HG03159 (cell line): ENCODE measurements around the gene RALGPS2.
A peak's percentile ranks its signal among the peaks of the same experiment; 100 is the strongest.
"Not testable (repeated sequence)": the region's sequence is repeated elsewhere in the genome, so short reads cannot be mapped to it uniquely, and the experiment has no call there.

ENCODE experiments used
- ATAC-seq: cut with Tn5 transposase; IDR thresholded peaks from one replicate; pipeline ENCODE4 v1.9.1; 2021; ENCODE audit warnings: mild to moderate bottlenecking, moderate library complexity; ENCODE audit not compliant: unreplicated experiment

The RALGPS2 gene

DNA sequence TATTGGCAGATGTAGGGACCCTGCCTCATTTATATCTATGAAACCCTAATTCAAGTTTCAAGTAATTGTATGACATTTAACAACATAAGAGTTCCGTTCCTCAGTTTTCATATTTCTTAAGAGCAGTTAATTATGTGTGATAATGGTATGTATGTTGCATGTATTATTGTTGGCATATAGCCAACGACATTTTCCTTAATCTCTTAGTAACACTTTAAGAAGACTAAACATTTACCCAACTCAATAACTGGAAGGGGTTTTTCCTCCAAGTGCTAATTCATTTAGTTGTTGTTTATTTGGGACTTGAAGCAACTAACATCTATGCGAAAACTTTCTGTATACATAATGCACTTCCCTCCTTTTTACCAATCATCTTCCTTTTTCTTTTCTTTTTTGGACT lies 1.5 kb upstream of the RALGPS2 start:
- ATAC-seq = no peak

DNA sequence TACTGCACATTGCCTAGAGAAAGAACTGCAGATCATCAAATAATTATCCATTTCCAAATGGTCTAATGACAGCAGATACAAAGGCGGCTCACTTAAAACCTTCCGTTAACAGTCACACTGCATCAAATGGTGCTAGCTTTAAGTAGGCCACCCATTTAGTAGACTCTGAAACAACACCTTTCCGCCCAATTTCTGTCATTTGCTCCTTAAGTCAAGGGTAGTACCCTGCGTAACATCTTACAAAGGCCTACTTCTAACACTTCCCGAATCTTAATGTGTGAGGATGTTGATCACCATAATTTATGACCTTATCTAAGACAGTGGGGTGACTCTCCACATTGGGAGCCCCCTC lies 692 bp upstream of the RALGPS2 start:
- ATAC-seq = no peak

DNA sequence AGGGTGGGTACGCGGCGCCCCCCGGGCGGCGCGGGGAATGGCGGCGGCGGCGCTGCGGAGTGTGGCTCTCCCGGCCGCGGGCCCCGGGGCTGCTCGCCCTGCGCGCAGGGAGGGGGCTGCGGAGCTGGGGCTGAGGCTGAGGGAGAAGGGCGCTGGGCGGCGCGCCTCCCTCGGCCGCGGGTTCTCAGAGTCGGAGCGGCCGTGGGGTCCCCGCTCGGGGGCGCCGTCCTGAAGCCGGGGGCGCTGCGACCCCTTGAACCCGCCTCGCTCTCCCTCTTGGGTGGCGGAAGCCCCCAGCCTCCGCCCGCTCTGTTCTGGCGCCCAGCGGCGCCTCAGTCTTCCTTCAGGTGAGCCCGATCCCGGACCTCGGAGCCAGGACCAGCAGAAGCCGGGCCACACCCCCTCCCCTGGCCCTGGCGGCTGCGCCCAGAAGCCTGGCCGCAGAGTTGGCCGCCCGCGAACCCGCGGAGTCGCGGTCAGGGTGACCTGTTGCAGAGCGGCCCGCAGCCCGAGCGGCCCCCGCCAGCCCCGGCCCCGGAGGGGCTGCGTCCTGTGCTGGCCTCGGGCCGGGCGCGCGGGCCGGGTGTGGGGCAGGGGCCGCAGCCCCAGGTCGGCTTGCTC lies 532 bp downstream of the RALGPS2 start:
- peak; percentile 42 for ATAC-seq

DNA sequence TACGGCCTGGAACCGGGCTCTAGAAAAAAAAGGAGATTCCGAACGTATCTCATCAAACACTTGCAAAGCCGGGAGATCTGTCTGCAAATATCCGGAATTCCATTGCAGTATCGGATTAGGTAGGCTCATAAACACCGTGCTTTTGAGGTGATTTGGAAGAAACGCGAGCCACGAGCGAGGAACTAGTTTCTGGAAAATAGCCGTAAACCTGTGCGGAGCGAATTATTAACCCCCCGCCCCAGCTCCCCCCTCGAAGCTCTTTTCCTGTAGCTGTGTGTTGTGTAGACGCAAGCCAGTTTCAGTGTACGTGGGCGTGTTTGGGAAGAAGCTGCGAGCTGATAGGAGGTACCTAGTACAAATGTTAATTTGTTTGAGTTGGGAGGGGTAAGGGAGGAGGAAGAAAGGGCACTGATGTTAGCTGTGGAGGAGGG lies 1.1 kb downstream of the RALGPS2 start:
- ATAC-seq = peak; percentile 72

DNA sequence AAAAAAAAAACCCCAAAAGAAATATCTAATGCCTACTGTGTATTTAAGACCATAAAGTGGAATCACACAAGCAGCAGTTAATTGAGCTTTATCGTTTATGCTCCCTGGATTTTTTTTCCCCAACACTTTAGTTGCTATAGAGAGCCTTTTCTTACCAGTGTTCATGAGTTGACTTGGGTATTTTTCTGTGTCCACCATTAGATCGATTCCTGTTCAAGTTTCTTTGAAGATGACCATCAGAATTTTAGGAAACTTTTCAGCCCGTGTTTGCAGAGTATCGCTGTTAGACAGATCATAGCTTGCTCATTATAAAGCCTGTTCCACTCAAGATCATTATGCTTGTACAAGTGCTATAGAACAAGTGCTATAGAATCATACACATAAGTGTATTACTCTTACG lies 1.5 kb downstream of the RALGPS2 start:
- ATAC-seq = no peak

DNA sequence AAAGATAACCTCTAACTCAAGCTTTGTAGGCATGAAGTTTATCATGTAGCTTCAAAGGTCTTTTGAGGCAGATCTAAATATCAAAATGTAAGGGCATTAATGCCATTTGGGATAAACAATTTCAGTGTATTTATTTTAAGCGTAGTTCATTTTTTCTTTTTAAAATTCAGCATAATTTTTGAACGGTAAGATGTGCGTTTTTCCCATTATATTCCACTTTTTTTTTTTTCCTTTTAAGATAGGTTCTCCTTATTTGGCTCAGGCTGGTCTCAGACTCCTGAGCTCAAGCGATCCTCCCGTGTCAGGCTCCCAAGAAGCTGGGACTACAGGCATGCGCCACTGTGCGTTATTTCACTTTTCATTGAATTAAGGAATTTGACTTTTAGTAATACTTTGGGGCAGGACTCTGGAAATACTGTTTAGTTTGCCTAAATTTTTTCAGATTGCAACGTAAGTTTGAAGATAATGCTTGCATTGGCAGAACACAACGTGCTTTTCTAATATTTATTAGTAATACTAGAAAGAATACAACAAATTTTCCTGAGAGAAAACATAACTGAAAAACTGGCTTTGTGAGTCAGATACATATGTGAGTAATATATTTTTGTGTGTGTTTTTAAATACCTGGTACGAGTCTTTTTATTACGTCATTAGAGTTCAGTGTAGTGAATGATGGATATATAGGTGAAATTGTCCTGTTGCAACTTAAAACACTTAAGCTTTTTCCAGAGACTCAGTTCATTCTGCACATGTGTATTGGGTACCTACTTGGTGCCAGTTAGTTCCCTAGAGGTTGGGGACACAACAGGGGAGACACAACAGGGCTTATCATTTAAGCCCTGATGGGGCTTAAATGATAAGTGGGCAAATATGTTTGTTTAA lies 2.2 kb downstream of the RALGPS2 start:
- no peak for ATAC-seq

DNA sequence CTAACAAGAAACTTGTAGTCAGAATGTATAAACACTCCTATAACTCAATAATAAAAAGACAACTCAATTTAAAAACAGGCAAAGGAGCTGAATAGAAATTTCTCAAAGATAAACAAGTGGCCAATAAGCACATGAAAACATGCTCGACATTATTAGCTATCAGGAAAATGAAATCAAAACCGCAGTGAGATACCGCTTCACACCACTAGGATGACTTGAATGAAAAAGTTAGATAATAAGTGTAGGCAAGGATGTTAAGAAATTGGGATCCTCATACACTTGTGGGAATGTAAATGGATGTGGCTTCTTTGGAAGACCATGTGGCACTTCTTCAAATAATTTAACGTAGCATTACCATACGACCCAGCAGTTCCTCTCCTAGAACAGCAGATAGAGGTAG lies 8.9 kb downstream of the RALGPS2 start:
- ATAC-seq = no peak

DNA sequence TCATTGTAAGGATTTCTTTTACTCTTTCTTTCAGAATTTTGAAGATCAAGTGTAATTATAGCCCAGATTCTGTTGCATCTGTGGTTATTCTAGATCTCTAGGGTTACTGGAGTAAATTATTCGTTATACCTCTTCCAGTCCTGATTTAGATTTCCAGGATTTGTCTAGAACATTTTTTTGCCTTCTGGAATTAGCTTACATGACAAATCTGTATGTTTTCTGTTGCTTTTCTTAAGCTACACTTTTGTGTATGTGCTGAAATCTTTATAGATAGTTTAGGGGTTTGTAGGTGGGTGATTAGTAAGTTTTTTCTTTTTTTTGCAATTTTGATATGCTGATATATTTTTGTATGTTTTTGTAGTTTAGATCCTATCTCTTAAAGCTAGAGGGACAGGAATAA lies 13.7 kb downstream of the RALGPS2 start:
- ATAC-seq = no peak

DNA sequence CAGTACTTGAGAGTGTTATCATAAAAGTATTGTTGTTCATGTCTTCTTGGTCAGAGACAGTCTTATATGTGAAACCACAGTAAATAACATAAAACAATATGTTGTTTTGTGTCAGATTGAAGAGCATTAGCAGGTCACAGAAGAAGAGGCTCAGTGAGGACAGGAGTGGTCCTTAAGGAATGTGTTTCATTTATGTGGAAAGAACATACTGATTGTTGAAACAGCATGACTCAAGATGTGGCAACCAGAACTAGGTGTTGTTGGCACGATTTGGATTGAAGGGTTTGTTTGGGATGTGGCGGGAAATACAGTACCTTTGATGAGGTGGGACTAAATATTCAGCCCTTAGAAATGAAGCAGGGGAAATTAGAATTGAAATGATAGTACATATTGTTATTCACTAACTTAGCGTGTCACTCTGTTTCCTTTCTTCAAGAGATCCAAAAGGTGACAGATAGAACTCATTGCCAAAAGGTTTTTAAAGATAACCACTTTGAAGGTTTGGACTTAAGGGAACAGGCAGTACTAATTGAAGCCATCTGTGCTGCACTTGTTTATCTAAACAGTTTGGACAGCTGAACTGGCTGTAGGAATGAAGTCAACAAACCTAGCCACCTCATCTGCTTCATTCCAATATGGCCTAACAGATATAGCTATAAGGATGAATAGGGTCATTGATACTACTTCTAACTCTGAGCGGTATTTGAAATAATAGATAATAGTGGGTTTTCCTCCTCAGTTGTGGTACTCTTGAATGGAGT lies 14.4 kb downstream of the RALGPS2 start:
- no peak for ATAC-seq

DNA sequence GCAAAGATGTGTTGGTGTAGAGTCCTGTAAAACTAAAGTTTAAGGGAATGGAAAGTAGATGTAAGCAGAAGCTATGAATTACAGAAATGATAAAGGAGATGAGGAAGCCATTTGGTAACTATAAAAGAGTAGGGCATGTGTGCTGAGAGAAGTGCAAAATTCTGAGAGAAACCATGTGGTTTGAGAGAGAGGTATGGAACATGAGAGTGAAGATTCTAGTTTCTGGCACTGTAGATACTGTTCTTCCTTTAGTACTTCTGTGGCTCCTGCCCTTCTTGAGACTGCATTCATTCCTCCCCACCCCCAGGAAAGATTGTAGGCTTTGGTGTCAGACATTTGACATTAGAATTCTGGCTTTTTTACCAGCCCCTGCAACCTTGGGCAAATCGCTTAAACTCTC lies 15.4 kb downstream of the RALGPS2 start:
- no peak for ATAC-seq

DNA sequence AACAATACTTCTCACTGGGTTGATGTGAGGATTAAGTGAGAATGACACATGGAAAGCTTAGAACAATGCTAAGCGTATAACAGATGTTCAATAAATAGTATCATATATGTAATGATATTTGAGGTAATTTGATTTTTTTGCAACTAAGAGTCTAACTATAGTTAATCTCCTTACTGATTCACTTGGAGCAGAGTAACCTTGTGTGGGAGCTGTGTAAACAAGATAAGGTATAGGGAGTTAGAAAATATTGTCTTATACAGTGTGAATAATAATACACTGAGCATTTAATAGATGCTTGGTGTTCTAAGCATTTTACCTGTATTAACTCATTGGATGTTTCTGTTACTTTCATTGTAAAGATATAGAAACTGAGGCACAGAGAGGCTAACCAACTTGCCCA lies 15.9 kb downstream of the RALGPS2 start:
- ATAC-seq = no peak

DNA sequence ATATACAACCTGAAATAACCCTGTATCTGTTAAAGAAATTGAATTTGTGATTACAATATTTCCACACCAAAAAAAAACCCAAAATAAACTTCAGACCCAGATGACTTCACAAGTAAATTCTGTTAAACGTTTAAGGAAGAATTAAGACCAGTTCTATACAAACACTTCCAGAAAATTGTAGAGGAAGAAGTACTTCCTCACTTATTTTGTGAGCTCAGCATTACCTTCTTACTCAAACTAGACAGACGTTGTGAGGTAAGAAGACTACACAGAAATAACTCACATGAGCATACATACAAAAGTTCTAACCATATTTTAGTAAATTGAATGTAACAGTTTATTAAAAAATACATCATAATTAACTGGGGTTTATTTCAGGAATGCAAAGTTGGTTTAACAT lies 18.8 kb downstream of the RALGPS2 start:
- ATAC-seq = no peak

DNA sequence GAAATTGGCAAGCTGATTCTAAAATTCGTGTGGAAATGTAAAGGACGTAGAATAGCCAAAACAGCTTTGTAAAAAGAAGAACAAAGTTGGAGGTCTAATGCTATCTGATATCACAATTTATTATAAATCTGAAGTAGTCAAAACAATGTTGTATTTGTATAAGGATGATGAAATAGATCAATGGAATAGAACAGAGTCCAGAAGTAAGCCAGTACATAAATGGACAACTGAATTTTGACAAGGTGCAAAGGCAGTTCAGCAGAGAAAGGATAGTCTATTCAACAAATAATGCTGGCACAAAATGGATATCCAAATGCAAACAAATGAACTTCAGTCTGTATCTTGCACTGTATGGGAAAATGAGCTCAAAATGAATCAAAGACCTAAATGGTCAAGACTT lies 20.2 kb downstream of the RALGPS2 start:
- no peak for ATAC-seq

DNA sequence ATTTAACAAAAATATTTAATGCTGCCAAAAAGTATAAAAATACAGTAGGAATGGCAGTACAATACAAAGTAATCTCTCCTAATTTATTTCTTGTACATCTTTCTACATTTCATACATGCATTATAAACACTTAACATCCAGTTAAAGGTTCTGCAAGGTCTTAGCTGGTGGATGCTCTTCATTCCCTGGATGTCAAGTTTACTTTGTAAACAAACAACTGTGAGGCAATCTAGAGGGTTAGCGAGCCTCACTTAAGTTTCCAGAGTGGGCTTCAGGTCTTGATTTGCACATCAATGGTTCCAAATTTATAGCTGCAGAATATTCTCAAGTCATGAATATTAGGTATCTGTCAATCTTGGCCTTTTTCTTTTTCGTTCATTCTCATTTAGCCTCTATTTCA lies 21.3 kb downstream of the RALGPS2 start:
- ATAC-seq = no peak

DNA sequence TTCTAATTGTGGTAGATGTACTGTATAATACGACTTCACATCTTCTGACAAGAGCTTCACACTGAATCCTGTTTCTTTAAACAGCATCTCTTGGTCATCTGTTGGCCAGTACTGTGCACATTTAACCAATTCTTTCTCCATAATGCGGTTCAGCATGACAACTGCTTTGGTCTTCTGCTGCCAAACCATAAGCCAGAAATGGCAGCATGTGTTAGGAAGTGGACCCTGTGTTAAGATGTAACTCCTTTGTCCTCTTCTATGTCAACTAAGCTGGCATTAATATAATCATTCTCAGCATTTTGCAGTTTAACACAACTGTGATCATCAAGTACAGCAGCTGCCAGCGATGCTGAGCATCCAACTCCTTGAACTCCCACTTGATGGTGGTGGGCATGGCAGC lies 22.3 kb downstream of the RALGPS2 start:
- not testable (repeated sequence) for ATAC-seq

DNA sequence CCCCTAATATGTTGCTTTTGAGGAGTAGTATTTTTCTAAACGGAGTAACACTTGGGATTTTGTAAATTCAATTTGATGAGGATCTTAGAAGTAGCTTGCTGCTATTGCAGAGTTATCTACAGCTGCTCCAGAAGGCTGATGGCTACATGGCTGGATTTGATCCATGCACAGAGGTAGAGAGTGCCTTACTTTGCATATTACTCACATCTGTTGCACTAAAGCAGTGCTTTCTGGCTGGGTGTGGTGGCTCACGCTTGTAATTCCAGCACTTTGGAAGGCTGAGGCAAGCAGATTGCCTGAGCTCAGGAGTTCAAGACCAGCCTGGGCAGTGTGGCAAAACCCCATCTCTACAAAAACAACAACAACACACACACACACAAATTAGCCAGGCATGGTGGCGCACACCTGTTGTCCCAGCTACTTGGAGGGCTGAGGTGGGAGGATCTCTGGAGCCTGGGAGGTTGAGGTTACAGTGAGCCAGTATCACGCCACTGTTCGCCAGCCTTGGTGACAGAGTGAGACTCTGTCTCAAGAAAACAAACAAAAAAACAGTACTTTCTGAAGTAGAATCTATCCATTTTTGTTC lies 24.6 kb downstream of the RALGPS2 start:
- no peak for ATAC-seq

DNA sequence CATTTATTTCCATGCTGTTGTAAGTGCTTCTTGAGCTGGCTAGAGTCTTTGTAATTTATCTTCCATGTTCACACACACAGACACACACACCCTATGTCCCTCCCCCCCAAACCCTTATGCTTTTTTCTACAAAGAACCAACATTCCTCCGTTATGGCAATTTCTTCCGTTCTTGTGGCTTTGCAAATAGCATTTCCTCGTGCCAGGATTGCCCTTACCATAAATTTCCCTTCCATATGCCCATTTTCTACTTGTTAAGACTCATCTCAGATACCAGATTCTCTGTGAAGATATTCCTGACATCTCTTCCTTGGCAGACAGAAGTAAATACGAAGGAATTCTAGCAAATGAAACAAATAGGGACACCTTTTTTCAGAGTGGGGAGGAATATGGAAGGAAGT lies 26.0 kb downstream of the RALGPS2 start:
- no peak for ATAC-seq

DNA sequence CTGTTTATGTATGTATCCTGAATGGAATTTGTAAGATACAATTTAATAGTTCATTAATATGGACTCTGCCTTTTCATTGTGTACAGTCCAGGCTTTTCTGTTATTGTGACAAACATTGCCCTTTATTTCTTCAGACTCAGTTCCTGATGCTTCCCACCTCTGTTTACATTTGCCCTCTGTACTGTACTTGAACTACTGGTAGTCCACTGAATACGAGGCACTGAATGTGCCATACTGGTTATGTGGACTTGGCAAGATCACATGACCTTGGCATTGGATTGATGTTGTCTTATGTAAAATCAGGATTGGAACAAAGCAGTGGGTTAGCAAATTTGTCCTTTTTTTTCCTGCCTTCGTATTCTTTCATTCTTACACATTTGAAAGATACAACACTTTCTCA lies 27.8 kb downstream of the RALGPS2 start:
- ATAC-seq = no peak

DNA sequence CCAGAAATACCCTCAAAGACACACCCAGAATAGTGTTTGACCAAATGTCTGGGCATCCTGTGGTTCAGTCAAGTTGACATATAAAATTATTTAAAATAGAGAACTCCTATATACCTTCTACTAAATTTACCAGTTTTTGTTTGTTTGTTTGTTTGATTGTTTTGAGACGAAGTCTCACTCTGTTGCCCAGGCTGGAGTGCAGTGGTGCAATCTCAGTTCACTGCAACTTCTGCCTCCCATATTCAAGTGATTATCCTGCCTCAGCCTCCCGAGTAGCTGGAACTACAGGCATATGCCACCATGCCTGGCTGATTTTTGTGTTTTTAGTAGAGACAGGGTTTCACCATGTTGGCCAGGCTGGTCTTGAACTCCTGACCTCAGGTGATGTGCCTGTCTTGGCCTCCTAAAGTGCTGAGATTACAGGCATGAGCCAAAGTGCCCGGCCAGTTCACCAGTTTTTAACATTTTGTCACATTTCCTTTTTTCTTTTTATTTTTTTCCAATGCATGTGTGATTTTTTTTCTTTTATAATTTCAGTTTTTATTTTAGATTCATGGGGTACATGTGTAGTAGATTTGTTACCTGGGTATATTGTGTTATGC lies 29.7 kb downstream of the RALGPS2 start:
- ATAC-seq = not testable (repeated sequence)

DNA sequence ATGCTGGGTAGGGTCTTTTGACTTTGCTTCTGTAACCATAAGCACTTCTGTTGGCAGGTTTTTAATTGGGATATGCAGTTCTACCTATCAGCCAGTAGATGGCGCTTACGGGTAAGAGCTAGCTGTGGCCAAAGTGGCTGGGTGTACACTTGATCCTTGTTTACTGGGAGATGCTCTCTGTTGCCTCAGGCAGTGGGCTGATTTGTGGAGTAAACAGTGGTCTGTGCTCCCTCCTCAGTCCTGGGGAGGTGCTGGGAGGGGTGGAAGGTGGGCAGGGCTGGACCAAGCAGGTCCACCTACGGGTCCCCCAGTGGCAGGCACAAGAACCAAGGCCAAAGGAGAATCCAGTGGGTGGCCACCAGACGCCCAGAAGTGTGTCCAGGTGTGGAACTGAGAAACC lies 43.4 kb downstream of the RALGPS2 start:
- no peak for ATAC-seq

DNA sequence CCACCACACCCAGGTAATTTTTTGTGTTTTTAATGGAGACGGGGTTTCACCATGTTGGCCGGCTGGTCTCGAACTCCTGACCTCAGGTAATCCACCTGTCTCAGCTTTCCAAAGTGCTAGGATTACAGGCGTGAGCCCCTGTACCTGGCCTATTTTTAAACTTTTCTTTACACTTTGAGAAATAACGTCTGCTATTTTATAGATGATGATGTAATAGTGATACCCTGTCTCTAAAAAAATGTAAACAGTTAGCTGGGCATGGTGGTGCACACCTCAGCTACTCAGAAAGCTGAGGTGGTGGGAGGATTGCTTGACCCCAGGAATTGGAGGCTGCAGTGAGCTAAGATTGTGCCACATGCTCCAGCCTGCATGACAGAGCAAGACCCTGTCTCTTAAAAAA lies 47.9 kb downstream of the RALGPS2 start:
- ATAC-seq = no peak
